HG03135 (cell line): Measurements from ENCODE around the gene RHD.
"Not testable (repeated sequence)": the region's sequence is repeated elsewhere in the genome, so short reads cannot be mapped to it uniquely, and the experiment has no call there.

ENCODE experiments used
- ATAC-seq: cut with Tn5 transposase; IDR thresholded peaks from one replicate; pipeline ENCODE4 v1.9.1; 2021; ENCODE audit warnings: mild to moderate bottlenecking, moderate library complexity; ENCODE audit not compliant: unreplicated experiment

Gene RHD

GRCh38 chr1:25302330-25302729 lies 30.0 kb downstream of the RHD start:
- ATAC-seq, result not testable (repeated sequence)

- not testable (repeated sequence) for ATAC-seq
These were observed 32.6 kb downstream of the RHD start for GRCh38 chr1:25304936-25305335.

GRCh38 chr1:25308168-25308567 lies 35.9 kb downstream of the RHD start:
- not testable (repeated sequence) for ATAC-seq

GRCh38 chr1:25309085-25309484 lies 36.8 kb downstream of the RHD start:
- not testable (repeated sequence) for ATAC-seq

- not testable (repeated sequence) for ATAC-seq
These were observed 37.2 kb downstream of the RHD start for GRCh38 chr1:25309486-25309885.

GRCh38 chr1:25312806-25313470 lies 40.6 kb downstream of the RHD start:
- ATAC-seq, result not testable (repeated sequence)

GRCh38 chr1:25320314-25320938 lies 48.1 kb downstream of the RHD start:
- ATAC-seq, result not testable (repeated sequence)

- ATAC-seq, result not testable (repeated sequence)
These were observed 49.8 kb downstream of the RHD start for GRCh38 chr1:25322127-25322526.

- ATAC-seq, result not testable (repeated sequence)
These were observed 52.1 kb downstream of the RHD start for GRCh38 chr1:25324407-25324806.

- not testable (repeated sequence) for ATAC-seq
These were observed 55.8 kb downstream of the RHD start for GRCh38 chr1:25327864-25328790.

- not testable (repeated sequence) for ATAC-seq
These were observed 56.5 kb downstream of the RHD start for GRCh38 chr1:25328791-25329185.

- ATAC-seq, result not testable (repeated sequence)
These were observed 57.0 kb downstream of the RHD start for GRCh38 chr1:25329336-25329735.

GRCh38 chr1:25329950-25330349 lies 57.6 kb downstream of the RHD start:
- ATAC-seq, result not testable (repeated sequence)

GRCh38 chr1:25336922-25337354 lies 64.6 kb downstream of the RHD start:
- ATAC-seq, result peak; percentile 21

- ATAC-seq, result peak; percentile 36
These were observed 65.3 kb downstream of the RHD start for GRCh38 chr1:25337483-25338187.

GRCh38 chr1:25338188-25338981 lies 66.1 kb downstream of the RHD start, which contains the start of gene TMEM50A:
Gene TMEM50A, plus strand, starts transcription at chr1:25338334. Its CDS starts 2,153 bp downstream, at chr1:25340487.
- ATAC-seq, result peak; percentile 63

- no peak for ATAC-seq
These were observed 66.7 kb downstream of the RHD start for GRCh38 chr1:25338986-25339385.

- no peak for ATAC-seq
These were observed 69.4 kb downstream of the RHD start for GRCh38 chr1:25341746-25342145.

- no peak for ATAC-seq
These were observed 70.5 kb downstream of the RHD start for GRCh38 chr1:25342846-25343245.

- ATAC-seq, result no peak
These were observed 71.6 kb downstream of the RHD start for GRCh38 chr1:25343872-25344271.
